ENCODE results near the gene CENPL. TPM values are rescaled to one million over a fixed set of nuclear protein-coding genes. Genes with fewer than 3 reads are reported as not detected.
"Not testable (repeated sequence)": the region's sequence is repeated elsewhere in the genome, so short reads cannot be mapped to it uniquely, and the experiment has no call there.

Gene CENPL
- total and polyA plus RNA-seq, 2 donors from 2014 or later: 0.71 to 3.7 TPM

GRCh38 chr1:173768206-173768605 lies 56.5 kb downstream of the CENPL start:
- Histone ChIP-seq H3K27me3 (ENCODE audit: control insufficient read depth, insufficient read depth, low read length) (no peaks in the 10 kb centered on the region), H3K36me3 (ENCODE audit: control insufficient read depth in 2 of 3, insufficient read depth in 3 of 3, low read length in 3 of 3) (peaks cover 0 to 6% (median 3%) of the 10 kb centered on the region in 3 donors), H3K9ac (ENCODE audit: low read length in 3 of 3) (no peak overlapping the region), H3K4me3 (ENCODE audit: low read length in 3 of 3) (no peak overlapping the region), H3K4me1 (ENCODE audit: control insufficient read depth in 2 of 3, insufficient read depth in 2 of 3, low read depth in 1 of 3, low read length in 3 of 3) (no peaks in the 10 kb centered on the region), H3K9me3 (ENCODE audit: control insufficient read depth in 2 of 3, insufficient read depth in 1 of 3, low read length in 3 of 3) (peaks cover 0 to 1% (median 0%) of the 10 kb centered on the region in 3 donors), H3K27ac (ENCODE audit: low read depth in 2 of 2, low read length in 2 of 2) (no peak overlapping the region)
- DNase-seq (no peak), FAIRE-seq (no peak)
- TF ChIP-seq, protein P1, sequence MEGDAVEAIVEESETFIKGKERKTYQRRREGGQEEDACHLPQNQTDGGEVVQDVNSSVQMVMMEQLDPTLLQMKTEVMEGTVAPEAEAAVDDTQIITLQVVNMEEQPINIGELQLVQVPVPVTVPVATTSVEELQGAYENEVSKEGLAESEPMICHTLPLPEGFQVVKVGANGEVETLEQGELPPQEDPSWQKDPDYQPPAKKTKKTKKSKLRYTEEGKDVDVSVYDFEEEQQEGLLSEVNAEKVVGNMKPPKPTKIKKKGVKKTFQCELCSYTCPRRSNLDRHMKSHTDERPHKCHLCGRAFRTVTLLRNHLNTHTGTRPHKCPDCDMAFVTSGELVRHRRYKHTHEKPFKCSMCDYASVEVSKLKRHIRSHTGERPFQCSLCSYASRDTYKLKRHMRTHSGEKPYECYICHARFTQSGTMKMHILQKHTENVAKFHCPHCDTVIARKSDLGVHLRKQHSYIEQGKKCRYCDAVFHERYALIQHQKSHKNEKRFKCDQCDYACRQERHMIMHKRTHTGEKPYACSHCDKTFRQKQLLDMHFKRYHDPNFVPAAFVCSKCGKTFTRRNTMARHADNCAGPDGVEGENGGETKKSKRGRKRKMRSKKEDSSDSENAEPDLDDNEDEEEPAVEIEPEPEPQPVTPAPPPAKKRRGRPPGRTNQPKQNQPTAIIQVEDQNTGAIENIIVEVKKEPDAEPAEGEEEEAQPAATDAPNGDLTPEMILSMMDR (IDR thresholded peaks at IDR 0.05; ENCODE audit: borderline replicate concordance, extremely low read depth, insufficient read depth): no peak
- intact Hi-C loops (cut with DNase I): no loop called here

GRCh38 chr1:173764331-173764730 lies 60.4 kb downstream of the CENPL start:
- DNase-seq; H3K9me3 ChIP-seq (ENCODE audit: control insufficient read depth in 2 of 3, insufficient read depth in 1 of 3, low read length in 3 of 3); H3K9ac ChIP-seq (ENCODE audit: low read length in 3 of 3); FAIRE-seq; H3K4me1 ChIP-seq (ENCODE audit: control insufficient read depth in 2 of 3, insufficient read depth in 2 of 3, low read depth in 1 of 3, low read length in 3 of 3); intact Hi-C loops (cut with DNase I); H3K4me3 ChIP-seq (ENCODE audit: low read length in 3 of 3); H3K27me3 ChIP-seq (ENCODE audit: control insufficient read depth, insufficient read depth, low read length); H3K36me3 ChIP-seq (ENCODE audit: control insufficient read depth in 2 of 3, insufficient read depth in 3 of 3, low read length in 3 of 3); H3K27ac ChIP-seq (ENCODE audit: low read depth in 2 of 2, low read length in 2 of 2): not testable (repeated sequence)

DNA sequence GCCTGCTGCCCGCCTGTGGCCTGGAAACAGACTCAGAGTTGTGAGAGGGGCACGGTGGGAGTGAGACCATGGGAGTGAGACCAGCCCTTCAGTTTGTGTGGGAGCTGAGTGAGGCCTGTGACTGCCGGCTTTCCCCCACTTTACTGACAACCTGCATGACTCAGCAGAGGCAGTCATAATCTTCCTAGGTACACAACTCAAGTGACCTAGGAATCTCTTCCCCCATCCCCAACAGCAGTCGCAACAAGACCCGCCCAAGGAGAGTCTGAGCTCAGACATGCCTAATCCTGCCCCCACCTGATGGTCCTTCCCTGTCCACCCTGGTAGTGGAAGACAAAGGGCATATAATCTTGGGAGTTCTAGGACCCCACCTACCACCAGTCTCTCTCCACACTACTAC lies 65.7 kb downstream of the CENPL start:
- no peak for FAIRE-seq
- H3K36me3 ChIP-seq (ENCODE audit: control insufficient read depth in 2 of 3, insufficient read depth in 3 of 3, low read length in 3 of 3): peaks cover 13 to 31% (median 22%) of the 10 kb centered on the region in 3 donors
- no peak overlapping the region for H3K4me3 ChIP-seq (ENCODE audit: low read length in 3 of 3)
- no peaks in the 10 kb centered on the region for H3K4me1 ChIP-seq (ENCODE audit: control insufficient read depth in 2 of 3, insufficient read depth in 2 of 3, low read depth in 1 of 3, low read length in 3 of 3)
- TF ChIP-seq, protein P1 (IDR thresholded peaks at IDR 0.05; ENCODE audit: borderline replicate concordance, extremely low read depth, insufficient read depth): no peak
- no peak for DNase-seq
- no peaks in the 10 kb centered on the region for H3K27me3 ChIP-seq (ENCODE audit: control insufficient read depth, insufficient read depth, low read length)
- no peak overlapping the region for H3K9ac ChIP-seq (ENCODE audit: low read length in 3 of 3)
- no peak overlapping the region for H3K27ac ChIP-seq (ENCODE audit: low read depth in 2 of 2, low read length in 2 of 2)
- intact Hi-C loops (cut with DNase I): no loop called here
- H3K9me3 ChIP-seq (ENCODE audit: control insufficient read depth in 2 of 3, insufficient read depth in 1 of 3, low read length in 3 of 3): no peaks in the 10 kb centered on the region

- TF ChIP-seq, protein P1 (IDR thresholded peaks at IDR 0.05; ENCODE audit: borderline replicate concordance, extremely low read depth, insufficient read depth): no peak
- no peaks in the 10 kb centered on the region for H3K9me3 ChIP-seq (ENCODE audit: control insufficient read depth in 2 of 3, insufficient read depth in 1 of 3, low read length in 3 of 3)
- H3K9ac ChIP-seq (ENCODE audit: low read length in 3 of 3): no peak overlapping the region
- H3K4me3 ChIP-seq (ENCODE audit: low read length in 3 of 3): no peak overlapping the region
- DNase-seq (no peak), FAIRE-seq (no peak)
- H3K4me1 ChIP-seq (ENCODE audit: control insufficient read depth in 2 of 3, insufficient read depth in 2 of 3, low read depth in 1 of 3, low read length in 3 of 3): no peaks in the 10 kb centered on the region
- H3K27me3 ChIP-seq (ENCODE audit: control insufficient read depth, insufficient read depth, low read length): no peaks in the 10 kb centered on the region
- H3K27ac ChIP-seq (ENCODE audit: low read depth in 2 of 2, low read length in 2 of 2): no peak overlapping the region
- peaks cover 13 to 35% (median 22%) of the 10 kb centered on the region in 3 donors for H3K36me3 ChIP-seq (ENCODE audit: control insufficient read depth in 2 of 3, insufficient read depth in 3 of 3, low read length in 3 of 3)
- intact Hi-C loops (cut with DNase I): no loop called here
These were observed 66.6 kb downstream of the CENPL start for GRCh38 chr1:173758110-173758509.

All from kidney (tissue), 14 donors.